Fibroblast of skin of left quadriceps (primary cell): ENCODE results near the gene C3orf70.
"Not testable (repeated sequence)": the region's sequence is repeated elsewhere in the genome, so short reads cannot be mapped to it uniquely, and the experiment has no call there.

Experiments
- DNase-seq, 2 experiments: peaks; one replicate each; pipeline ENCODE4 v3.0.0-alpha.2; 2013; ENCODE audit warnings: low read depth in 2 of 2

Gene C3orf70

GRCh38 chr3:185151101-185151963 lies 1.5 kb downstream of the C3orf70 start:
- DNase-seq: no peak

GRCh38 chr3:185150561-185150960 lies 2.3 kb downstream of the C3orf70 start:
- DNase-seq: no peak

- DNase-seq: no peak
Measured at GRCh38 chr3:185149591-185149990, 3.3 kb downstream of the C3orf70 start.

GRCh38 chr3:185145511-185145910 lies 7.3 kb downstream of the C3orf70 start:
- no peak for DNase-seq

- no peak for DNase-seq
Measured at GRCh38 chr3:185144784-185145183, 8.1 kb downstream of the C3orf70 start.

- DNase-seq: no peak
Measured at GRCh38 chr3:185137821-185138220, 15.0 kb downstream of the C3orf70 start.

- no peak for DNase-seq
Measured at GRCh38 chr3:185134509-185134908, 18.4 kb downstream of the C3orf70 start.

GRCh38 chr3:185131602-185132256 lies 21.1 kb downstream of the C3orf70 start:
- no peak for DNase-seq

- DNase-seq: no peak
Measured at GRCh38 chr3:185129083-185129482, 23.8 kb downstream of the C3orf70 start.

GRCh38 chr3:185126201-185126600 lies 26.7 kb downstream of the C3orf70 start:
- no peak for DNase-seq

- DNase-seq: no peak
Measured at GRCh38 chr3:185120126-185120525, 32.7 kb downstream of the C3orf70 start.

- no peak for DNase-seq
Measured at GRCh38 chr3:185115371-185115770, 37.5 kb downstream of the C3orf70 start.

- no peak for DNase-seq
Measured at GRCh38 chr3:185114756-185115155, 38.1 kb downstream of the C3orf70 start.

- DNase-seq: no peak
Measured at GRCh38 chr3:185112186-185112585, 40.7 kb downstream of the C3orf70 start.

- DNase-seq: not testable (repeated sequence)
Measured at GRCh38 chr3:185109012-185109411, 43.8 kb downstream of the C3orf70 start.

GRCh38 chr3:185106256-185106890 lies 46.5 kb downstream of the C3orf70 start:
- DNase-seq: not testable (repeated sequence)

GRCh38 chr3:185103359-185104127 lies 49.3 kb downstream of the C3orf70 start:
- DNase-seq: no peak

GRCh38 chr3:185094697-185095096 lies 58.2 kb downstream of the C3orf70 start:
- no peak for DNase-seq

GRCh38 chr3:185093116-185093515 lies 59.7 kb downstream of the C3orf70 start:
- no peak for DNase-seq

GRCh38 chr3:185090811-185091210 lies 62.0 kb downstream of the C3orf70 start:
- no peak for DNase-seq

GRCh38 chr3:185089751-185090150 lies 63.1 kb downstream of the C3orf70 start:
- no peak for DNase-seq

GRCh38 chr3:185089343-185089742 lies 63.5 kb downstream of the C3orf70 start:
- peak; percentile 34 to 41 for DNase-seq
